CD4-positive, alpha-beta T cell treated with Interleukin-21 for 1 hour (primary cell): ENCODE measurements around the gene COL15A1.

ENCODE experiments used
- DNase-seq: peaks from one replicate; pipeline ENCODE4 v3.0.0-alpha.2; 2020

The COL15A1 gene

GRCh38 chr9:98974106-98974505, 30.4 kb downstream of the COL15A1 start:
- DNase-seq: no peak

GRCh38 chr9:98974554-98974953, 30.8 kb downstream of the COL15A1 start:
- DNase-seq: no peak

GRCh38 chr9:98974994-98975712, 31.4 kb downstream of the COL15A1 start:
- DNase-seq: peak; percentile 75

GRCh38 chr9:98975838-98976237, 32.1 kb downstream of the COL15A1 start:
- no peak for DNase-seq

- DNase-seq: no peak
Observed at GRCh38 chr9:98977246-98977714, 33.6 kb downstream of the COL15A1 start.

GRCh38 chr9:98977813-98978212, 34.1 kb downstream of the COL15A1 start:
- DNase-seq: no peak

- no peak for DNase-seq
Observed at GRCh38 chr9:98978231-98978681, 34.5 kb downstream of the COL15A1 start.

- DNase-seq: no peak
Observed at GRCh38 chr9:98980291-98980690, 36.6 kb downstream of the COL15A1 start.

GRCh38 chr9:98983295-98984268, 39.9 kb downstream of the COL15A1 start:
- DNase-seq: no peak

- no peak for DNase-seq
Observed at GRCh38 chr9:98985596-98985995, 41.9 kb downstream of the COL15A1 start.

- DNase-seq: no peak
Observed at GRCh38 chr9:98986866-98987651, 43.4 kb downstream of the COL15A1 start.

- no peak for DNase-seq
Observed at GRCh38 chr9:98989036-98990000, 45.6 kb downstream of the COL15A1 start.

GRCh38 chr9:98990181-98990870, 46.6 kb downstream of the COL15A1 start:
- DNase-seq: no peak

- DNase-seq: no peak
Observed at GRCh38 chr9:98992107-98992884, 48.6 kb downstream of the COL15A1 start.

GRCh38 chr9:98992885-98993569, 49.3 kb downstream of the COL15A1 start:
- DNase-seq: no peak

GRCh38 chr9:98993570-98993945, 49.9 kb downstream of the COL15A1 start:
- peak; percentile 36 for DNase-seq

GRCh38 chr9:98994172-98995058, 50.7 kb downstream of the COL15A1 start:
- no peak for DNase-seq

- no peak for DNase-seq
Observed at GRCh38 chr9:98995059-98995671, 51.5 kb downstream of the COL15A1 start.
